Hematopoietic multipotent progenitor cell (in vitro differentiated cells): ENCODE results near the gene PSMC5. TPM values are rescaled to one million over a fixed set of nuclear protein-coding genes. Genes with fewer than 3 reads are reported as not detected.
A peak's percentile ranks its signal among the peaks of the same experiment; 100 is the strongest.

Experiments
- DNase-seq, 3 donors: peaks; one replicate each; pipeline ENCODE4 v3.0.0-alpha.2; 2011 to 2015; ENCODE audit warnings: low read depth in 2 of 3, low spot score in 2 of 3
- total RNA-seq: library from RNA; depleted of rRNA; stranded (reverse); fragments of >200 nt; gene quantifications from one replicate; pipeline ENCODE4 v1.2.3, GENCODE V29; 2012

Gene PSMC5
- total RNA-seq, 1 donor = 43.4 TPM

GRCh38 chr17:63819585-63820537 lies 7.4 kb upstream of the PSMC5 start:
- DNase-seq = no peak

GRCh38 chr17:63820963-63821561 lies 6.2 kb upstream of the PSMC5 start:
- no peak for DNase-seq

- no peak for DNase-seq
Measured at GRCh38 chr17:63821804-63822203, 5.4 kb upstream of the PSMC5 start.

- no peak for DNase-seq
Measured at GRCh38 chr17:63822537-63822936, 4.7 kb upstream of the PSMC5 start.

GRCh38 chr17:63823659-63824331 lies 3.4 kb upstream of the PSMC5 start:
- no peak for DNase-seq

- DNase-seq = no peak
Measured at GRCh38 chr17:63824362-63824761, 2.9 kb upstream of the PSMC5 start.

GRCh38 chr17:63826468-63827001 lies 696 bp upstream of the PSMC5 start:
- DNase-seq = no peak

- DNase-seq = no peak
Measured at GRCh38 chr17:63827801-63828221, 580 bp downstream of the PSMC5 start.

- DNase-seq = no peak
Measured at GRCh38 chr17:63828936-63829335, 1.7 kb downstream of the PSMC5 start.

- DNase-seq = no peak
Measured at GRCh38 chr17:63830278-63830677, 3.0 kb downstream of the PSMC5 start.

- no peak for DNase-seq
Measured at GRCh38 chr17:63830904-63831491, 3.8 kb downstream of the PSMC5 start.

- DNase-seq = no peak
Measured at GRCh38 chr17:63831505-63831904, 4.3 kb downstream of the PSMC5 start.

GRCh38 chr17:63832014-63832413 lies 4.8 kb downstream of the PSMC5 start:
- DNase-seq = no peak

GRCh38 chr17:63832455-63832854 lies 5.2 kb downstream of the PSMC5 start:
- no peak for DNase-seq

GRCh38 chr17:63833026-63833740 lies 6.0 kb downstream of the PSMC5 start:
- DNase-seq = no peak

GRCh38 chr17:63833741-63834373 lies 6.6 kb downstream of the PSMC5 start:
- DNase-seq = no peak

- DNase-seq = peak in 2 of 3 donors; percentile 74 to 84
Measured at GRCh38 chr17:63834431-63835166, 7.4 kb downstream of the PSMC5 start.

GRCh38 chr17:63835167-63835720 lies 8.0 kb downstream of the PSMC5 start:
- no peak for DNase-seq

GRCh38 chr17:63836811-63837210 lies 9.6 kb downstream of the PSMC5 start:
- DNase-seq = no peak
